Cerebellar cortex (tissue), 1 donor: Measurements from ENCODE around the gene XPA.
"Not testable (repeated sequence)": the region's sequence is repeated elsewhere in the genome, so short reads cannot be mapped to it uniquely, and the experiment has no call there.

ENCODE experiments used
- DNase-seq: peaks from one replicate; pipeline ENCODE4 v3.0.0-alpha.2; 2015; ENCODE audit warnings: low spot score

XPA gene

GRCh38 chr9:97703437-97704344, 6.6 kb upstream of the XPA start:
- no peak for DNase-seq

GRCh38 chr9:97699824-97700223, 2.7 kb upstream of the XPA start:
- not testable (repeated sequence) for DNase-seq

GRCh38 chr9:97699281-97699680, 2.1 kb upstream of the XPA start:
- DNase-seq: not testable (repeated sequence)

GRCh38 chr9:97698865-97699264, 1.7 kb upstream of the XPA start:
- DNase-seq: no peak

- DNase-seq: peak; percentile 36
Observed at GRCh38 chr9:97697837-97698236, 697 bp upstream of the XPA start.

GRCh38 chr9:97695995-97696802, 941 bp downstream of the XPA start:
- peak; percentile 49 for DNase-seq

- no peak for DNase-seq
Observed at GRCh38 chr9:97695390-97695789, 1.8 kb downstream of the XPA start.

- DNase-seq: no peak
Observed at GRCh38 chr9:97694769-97695168, 2.4 kb downstream of the XPA start.

- no peak for DNase-seq
Observed at GRCh38 chr9:97689401-97690180, 7.5 kb downstream of the XPA start.

GRCh38 chr9:97688654-97689053, 8.5 kb downstream of the XPA start:
- no peak for DNase-seq

GRCh38 chr9:97682242-97682641, 14.9 kb downstream of the XPA start:
- DNase-seq: no peak

- DNase-seq: no peak
Observed at GRCh38 chr9:97675655-97676054, 21.5 kb downstream of the XPA start.

GRCh38 chr9:97673922-97674321, 23.2 kb downstream of the XPA start:
- DNase-seq: no peak

GRCh38 chr9:97672403-97672802, 24.7 kb downstream of the XPA start:
- DNase-seq: no peak

- no peak for DNase-seq
Observed at GRCh38 chr9:97670586-97670985, 26.6 kb downstream of the XPA start.

- DNase-seq: no peak
Observed at GRCh38 chr9:97668485-97668884, 28.7 kb downstream of the XPA start.

- no peak for DNase-seq
Observed at GRCh38 chr9:97666907-97667686, 30.0 kb downstream of the XPA start.

GRCh38 chr9:97665742-97666141, 31.4 kb downstream of the XPA start:
- DNase-seq: no peak

GRCh38 chr9:97660847-97661246, 36.3 kb downstream of the XPA start:
- no peak for DNase-seq

GRCh38 chr9:97660340-97660739, 36.8 kb downstream of the XPA start:
- DNase-seq: no peak

GRCh38 chr9:97659771-97660170, 37.4 kb downstream of the XPA start:
- DNase-seq: no peak

- no peak for DNase-seq
Observed at GRCh38 chr9:97658707-97659106, 38.4 kb downstream of the XPA start.
